ENCODE measurements around the gene C3orf70. TPM values are rescaled to one million over a fixed set of nuclear protein-coding genes. Genes with fewer than 3 reads are reported as not detected.

The C3orf70 gene
- total and polyA plus RNA-seq, 2 of the 8 experiments (the other 6 are each of a cell fraction or from before 2014, with no cell fraction given), result 1.7 to 2.0 TPM

DNA sequence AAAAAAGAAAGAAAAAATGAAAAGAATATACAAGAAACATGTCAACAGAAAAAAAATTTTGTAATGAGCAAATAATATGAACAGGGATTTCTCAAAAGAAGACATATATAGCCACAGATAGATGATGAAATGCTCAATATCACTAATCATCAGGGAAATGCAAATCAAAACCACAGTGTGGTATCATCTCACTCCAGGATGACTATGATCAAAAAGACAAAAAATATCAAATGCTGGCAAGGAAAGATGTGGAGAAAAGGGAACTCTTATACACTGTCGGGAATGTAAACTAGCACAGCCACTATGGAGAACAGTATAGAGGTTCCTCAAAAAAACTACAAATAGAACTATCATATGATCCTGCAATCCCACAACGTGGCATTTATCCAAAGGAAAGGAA lies 94.1 kb downstream of the C3orf70 start (continued):
- TF ChIP-seq, protein P1, sequence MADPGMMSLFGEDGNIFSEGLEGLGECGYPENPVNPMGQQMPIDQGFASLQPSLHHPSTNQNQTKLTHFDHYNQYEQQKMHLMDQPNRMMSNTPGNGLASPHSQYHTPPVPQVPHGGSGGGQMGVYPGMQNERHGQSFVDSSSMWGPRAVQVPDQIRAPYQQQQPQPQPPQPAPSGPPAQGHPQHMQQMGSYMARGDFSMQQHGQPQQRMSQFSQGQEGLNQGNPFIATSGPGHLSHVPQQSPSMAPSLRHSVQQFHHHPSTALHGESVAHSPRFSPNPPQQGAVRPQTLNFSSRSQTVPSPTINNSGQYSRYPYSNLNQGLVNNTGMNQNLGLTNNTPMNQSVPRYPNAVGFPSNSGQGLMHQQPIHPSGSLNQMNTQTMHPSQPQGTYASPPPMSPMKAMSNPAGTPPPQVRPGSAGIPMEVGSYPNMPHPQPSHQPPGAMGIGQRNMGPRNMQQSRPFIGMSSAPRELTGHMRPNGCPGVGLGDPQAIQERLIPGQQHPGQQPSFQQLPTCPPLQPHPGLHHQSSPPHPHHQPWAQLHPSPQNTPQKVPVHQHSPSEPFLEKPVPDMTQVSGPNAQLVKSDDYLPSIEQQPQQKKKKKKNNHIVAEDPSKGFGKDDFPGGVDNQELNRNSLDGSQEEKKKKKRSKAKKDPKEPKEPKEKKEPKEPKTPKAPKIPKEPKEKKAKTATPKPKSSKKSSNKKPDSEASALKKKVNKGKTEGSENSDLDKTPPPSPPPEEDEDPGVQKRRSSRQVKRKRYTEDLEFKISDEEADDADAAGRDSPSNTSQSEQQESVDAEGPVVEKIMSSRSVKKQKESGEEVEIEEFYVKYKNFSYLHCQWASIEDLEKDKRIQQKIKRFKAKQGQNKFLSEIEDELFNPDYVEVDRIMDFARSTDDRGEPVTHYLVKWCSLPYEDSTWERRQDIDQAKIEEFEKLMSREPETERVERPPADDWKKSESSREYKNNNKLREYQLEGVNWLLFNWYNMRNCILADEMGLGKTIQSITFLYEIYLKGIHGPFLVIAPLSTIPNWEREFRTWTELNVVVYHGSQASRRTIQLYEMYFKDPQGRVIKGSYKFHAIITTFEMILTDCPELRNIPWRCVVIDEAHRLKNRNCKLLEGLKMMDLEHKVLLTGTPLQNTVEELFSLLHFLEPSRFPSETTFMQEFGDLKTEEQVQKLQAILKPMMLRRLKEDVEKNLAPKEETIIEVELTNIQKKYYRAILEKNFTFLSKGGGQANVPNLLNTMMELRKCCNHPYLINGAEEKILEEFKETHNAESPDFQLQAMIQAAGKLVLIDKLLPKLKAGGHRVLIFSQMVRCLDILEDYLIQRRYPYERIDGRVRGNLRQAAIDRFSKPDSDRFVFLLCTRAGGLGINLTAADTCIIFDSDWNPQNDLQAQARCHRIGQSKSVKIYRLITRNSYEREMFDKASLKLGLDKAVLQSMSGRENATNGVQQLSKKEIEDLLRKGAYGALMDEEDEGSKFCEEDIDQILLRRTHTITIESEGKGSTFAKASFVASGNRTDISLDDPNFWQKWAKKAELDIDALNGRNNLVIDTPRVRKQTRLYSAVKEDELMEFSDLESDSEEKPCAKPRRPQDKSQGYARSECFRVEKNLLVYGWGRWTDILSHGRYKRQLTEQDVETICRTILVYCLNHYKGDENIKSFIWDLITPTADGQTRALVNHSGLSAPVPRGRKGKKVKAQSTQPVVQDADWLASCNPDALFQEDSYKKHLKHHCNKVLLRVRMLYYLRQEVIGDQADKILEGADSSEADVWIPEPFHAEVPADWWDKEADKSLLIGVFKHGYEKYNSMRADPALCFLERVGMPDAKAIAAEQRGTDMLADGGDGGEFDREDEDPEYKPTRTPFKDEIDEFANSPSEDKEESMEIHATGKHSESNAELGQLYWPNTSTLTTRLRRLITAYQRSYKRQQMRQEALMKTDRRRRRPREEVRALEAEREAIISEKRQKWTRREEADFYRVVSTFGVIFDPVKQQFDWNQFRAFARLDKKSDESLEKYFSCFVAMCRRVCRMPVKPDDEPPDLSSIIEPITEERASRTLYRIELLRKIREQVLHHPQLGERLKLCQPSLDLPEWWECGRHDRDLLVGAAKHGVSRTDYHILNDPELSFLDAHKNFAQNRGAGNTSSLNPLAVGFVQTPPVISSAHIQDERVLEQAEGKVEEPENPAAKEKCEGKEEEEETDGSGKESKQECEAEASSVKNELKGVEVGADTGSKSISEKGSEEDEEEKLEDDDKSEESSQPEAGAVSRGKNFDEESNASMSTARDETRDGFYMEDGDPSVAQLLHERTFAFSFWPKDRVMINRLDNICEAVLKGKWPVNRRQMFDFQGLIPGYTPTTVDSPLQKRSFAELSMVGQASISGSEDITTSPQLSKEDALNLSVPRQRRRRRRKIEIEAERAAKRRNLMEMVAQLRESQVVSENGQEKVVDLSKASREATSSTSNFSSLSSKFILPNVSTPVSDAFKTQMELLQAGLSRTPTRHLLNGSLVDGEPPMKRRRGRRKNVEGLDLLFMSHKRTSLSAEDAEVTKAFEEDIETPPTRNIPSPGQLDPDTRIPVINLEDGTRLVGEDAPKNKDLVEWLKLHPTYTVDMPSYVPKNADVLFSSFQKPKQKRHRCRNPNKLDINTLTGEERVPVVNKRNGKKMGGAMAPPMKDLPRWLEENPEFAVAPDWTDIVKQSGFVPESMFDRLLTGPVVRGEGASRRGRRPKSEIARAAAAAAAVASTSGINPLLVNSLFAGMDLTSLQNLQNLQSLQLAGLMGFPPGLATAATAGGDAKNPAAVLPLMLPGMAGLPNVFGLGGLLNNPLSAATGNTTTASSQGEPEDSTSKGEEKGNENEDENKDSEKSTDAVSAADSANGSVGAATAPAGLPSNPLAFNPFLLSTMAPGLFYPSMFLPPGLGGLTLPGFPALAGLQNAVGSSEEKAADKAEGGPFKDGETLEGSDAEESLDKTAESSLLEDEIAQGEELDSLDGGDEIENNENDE (IDR thresholded peaks at IDR 0.05; ENCODE audit: insufficient replicate concordance, low read length), result no peak
- TF ChIP-seq, protein P2, sequence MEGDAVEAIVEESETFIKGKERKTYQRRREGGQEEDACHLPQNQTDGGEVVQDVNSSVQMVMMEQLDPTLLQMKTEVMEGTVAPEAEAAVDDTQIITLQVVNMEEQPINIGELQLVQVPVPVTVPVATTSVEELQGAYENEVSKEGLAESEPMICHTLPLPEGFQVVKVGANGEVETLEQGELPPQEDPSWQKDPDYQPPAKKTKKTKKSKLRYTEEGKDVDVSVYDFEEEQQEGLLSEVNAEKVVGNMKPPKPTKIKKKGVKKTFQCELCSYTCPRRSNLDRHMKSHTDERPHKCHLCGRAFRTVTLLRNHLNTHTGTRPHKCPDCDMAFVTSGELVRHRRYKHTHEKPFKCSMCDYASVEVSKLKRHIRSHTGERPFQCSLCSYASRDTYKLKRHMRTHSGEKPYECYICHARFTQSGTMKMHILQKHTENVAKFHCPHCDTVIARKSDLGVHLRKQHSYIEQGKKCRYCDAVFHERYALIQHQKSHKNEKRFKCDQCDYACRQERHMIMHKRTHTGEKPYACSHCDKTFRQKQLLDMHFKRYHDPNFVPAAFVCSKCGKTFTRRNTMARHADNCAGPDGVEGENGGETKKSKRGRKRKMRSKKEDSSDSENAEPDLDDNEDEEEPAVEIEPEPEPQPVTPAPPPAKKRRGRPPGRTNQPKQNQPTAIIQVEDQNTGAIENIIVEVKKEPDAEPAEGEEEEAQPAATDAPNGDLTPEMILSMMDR (IDR thresholded peaks at IDR 0.05; ENCODE audit: control extremely low read depth in 1 of 3, insufficient read depth in 1 of 3, low read depth in 1 of 3, low read length in 3 of 3), result no peak
- TF ChIP-seq, protein P3, sequence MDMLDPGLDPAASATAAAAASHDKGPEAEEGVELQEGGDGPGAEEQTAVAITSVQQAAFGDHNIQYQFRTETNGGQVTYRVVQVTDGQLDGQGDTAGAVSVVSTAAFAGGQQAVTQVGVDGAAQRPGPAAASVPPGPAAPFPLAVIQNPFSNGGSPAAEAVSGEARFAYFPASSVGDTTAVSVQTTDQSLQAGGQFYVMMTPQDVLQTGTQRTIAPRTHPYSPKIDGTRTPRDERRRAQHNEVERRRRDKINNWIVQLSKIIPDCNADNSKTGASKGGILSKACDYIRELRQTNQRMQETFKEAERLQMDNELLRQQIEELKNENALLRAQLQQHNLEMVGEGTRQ (IDR thresholded peaks at IDR 0.05; ENCODE audit: low read length), result no peak
- TF ChIP-seq CHD2 (IDR thresholded peaks at IDR 0.05; ENCODE audit: low read length), result no peak
- TF ChIP-seq HDAC2 (IDR thresholded peaks at IDR 0.05; ENCODE audit: borderline replicate concordance in 1 of 2, low read depth in 2 of 2, low read length in 2 of 2), result no peak
- no peak for TF ChIP-seq CHD1 (IDR thresholded peaks at IDR 0.05; ENCODE audit: low read depth, low read length)
- TF ChIP-seq, protein P4, sequence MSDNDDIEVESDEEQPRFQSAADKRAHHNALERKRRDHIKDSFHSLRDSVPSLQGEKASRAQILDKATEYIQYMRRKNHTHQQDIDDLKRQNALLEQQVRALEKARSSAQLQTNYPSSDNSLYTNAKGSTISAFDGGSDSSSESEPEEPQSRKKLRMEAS (IDR thresholded peaks at IDR 0.05), result no peak
